MCF 10A (cell line): ENCODE data around the gene KRTCAP2. TPM values are rescaled to one million over a fixed set of nuclear protein-coding genes. Genes with fewer than 3 reads are reported as not detected.
"Not testable (repeated sequence)": the region's sequence is repeated elsewhere in the genome, so short reads cannot be mapped to it uniquely, and the experiment has no call there.

Experiments
- BruUV-seq: library from RNA; stranded (reverse); fragments of 400-500 nt; replicated peaks from 2 replicates; lab custom pipeline; 2021; lab: Mats Ljungman, UMichigan
- CTCF ChIA-PET: fragments of 300-600 bp; sonication (Branson Sonifier 250); formaldehyde crosslinking; extraction: SDS; loops from one replicate; lab custom pipeline; 2021; ENCODE audit warnings: antibody characterized with exemption, inconsistent platforms; lab: Yijun Ruan, JAX
- POLR2A ChIA-PET: fragments of 300-600, 350-650 bp; sonication (Branson Sonifier 250); formaldehyde crosslinking; extraction: SDS; loops from one replicate; lab custom pipeline; 2020; ENCODE audit warnings: antibody characterized with exemption, inconsistent platforms; lab: Yijun Ruan, JAX
- DNase-seq: peaks from one replicate; pipeline ENCODE4 v3.0.0-alpha.2; 2018; ENCODE audit not compliant: unreplicated experiment
- H3K27ac Mint-ChIP-seq: one replicate; pipeline ENCODE4 v1.8.0; 2022; ENCODE audit warnings: mild to moderate bottlenecking, low read depth, mixed read lengths; ENCODE audit not compliant: unreplicated experiment
- H3K27me3 Mint-ChIP-seq: one replicate; pipeline ENCODE4 v1.8.0; 2022; ENCODE audit warnings: mixed read lengths; ENCODE audit not compliant: insufficient read depth, unreplicated experiment
- H3K36me3 Mint-ChIP-seq: one replicate; pipeline ENCODE4 v1.8.0; 2022; ENCODE audit warnings: mild to moderate bottlenecking, moderate library complexity, mixed read lengths; ENCODE audit not compliant: insufficient read depth, unreplicated experiment
- H3K4me1 Mint-ChIP-seq: one replicate; pipeline ENCODE4 v1.8.0; 2022; ENCODE audit warnings: mixed read lengths; ENCODE audit not compliant: insufficient read depth, unreplicated experiment
- H3K4me3 Mint-ChIP-seq: one replicate; pipeline ENCODE4 v1.8.0; 2022; ENCODE audit warnings: mild to moderate bottlenecking, moderate library complexity, mixed read lengths; ENCODE audit not compliant: unreplicated experiment
- H3K9me3 Mint-ChIP-seq: one replicate; pipeline ENCODE4 v1.8.0; 2022; ENCODE audit warnings: mixed read lengths; ENCODE audit not compliant: unreplicated experiment
- intact Hi-C: fragments of 100-400 bp; cut with micrococcal nuclease; formaldehyde crosslinking; loops from 2 replicates; pipeline ENCODE4 v1.14.1; 2022
- total RNA-seq: library from RNA; stranded (reverse); gene quantifications from 2 replicates; pipeline ENCODE4 v1.2.3, GENCODE V29; 2022
- TF ChIP-seq, protein P1 (sequence below): fragments of 200-600 bp; IDR thresholded peaks from one replicate; pipeline ENCODE4 v1.8.0; 2022; ENCODE audit warnings: antibody characterized with exemption, mild to moderate bottlenecking; ENCODE audit not compliant: unreplicated experiment

Gene KRTCAP2
- total RNA-seq, 1 experiment from 2014 or later: 313 TPM

- peak overlapping the region; percentile 94 for H3K4me3 Mint-ChIP-seq
- no peaks in the 10 kb centered on the region for H3K27me3 Mint-ChIP-seq
- H3K27ac Mint-ChIP-seq: peak overlapping the region; percentile 27
- no TSS peak for BruUV-seq
- peaks cover 32% of the 10 kb centered on the region for H3K4me1 Mint-ChIP-seq
- ChIA-PET CTCF (interaction anchor here (0.5 to 7.6 kb wide), 9 partner anchors 10 to 209 kb away, joined by 3 to 111 read pairs (median 3); partner anchors contain the start of genes KRTCAP2, MTX1 and THBS3), POLR2A (interaction anchor here (0.9 to 6.7 kb wide), 6 partner anchors 10 to 66 kb away, joined by 3 to 215 read pairs (median 18); partner anchors contain the start of genes KRTCAP2, MTX1, SCAMP3 and THBS3)
- TF ChIP-seq, protein P1, sequence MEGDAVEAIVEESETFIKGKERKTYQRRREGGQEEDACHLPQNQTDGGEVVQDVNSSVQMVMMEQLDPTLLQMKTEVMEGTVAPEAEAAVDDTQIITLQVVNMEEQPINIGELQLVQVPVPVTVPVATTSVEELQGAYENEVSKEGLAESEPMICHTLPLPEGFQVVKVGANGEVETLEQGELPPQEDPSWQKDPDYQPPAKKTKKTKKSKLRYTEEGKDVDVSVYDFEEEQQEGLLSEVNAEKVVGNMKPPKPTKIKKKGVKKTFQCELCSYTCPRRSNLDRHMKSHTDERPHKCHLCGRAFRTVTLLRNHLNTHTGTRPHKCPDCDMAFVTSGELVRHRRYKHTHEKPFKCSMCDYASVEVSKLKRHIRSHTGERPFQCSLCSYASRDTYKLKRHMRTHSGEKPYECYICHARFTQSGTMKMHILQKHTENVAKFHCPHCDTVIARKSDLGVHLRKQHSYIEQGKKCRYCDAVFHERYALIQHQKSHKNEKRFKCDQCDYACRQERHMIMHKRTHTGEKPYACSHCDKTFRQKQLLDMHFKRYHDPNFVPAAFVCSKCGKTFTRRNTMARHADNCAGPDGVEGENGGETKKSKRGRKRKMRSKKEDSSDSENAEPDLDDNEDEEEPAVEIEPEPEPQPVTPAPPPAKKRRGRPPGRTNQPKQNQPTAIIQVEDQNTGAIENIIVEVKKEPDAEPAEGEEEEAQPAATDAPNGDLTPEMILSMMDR: no peak
- intact Hi-C loops: no loop called here
- H3K9me3 Mint-ChIP-seq: no peaks in the 10 kb centered on the region
- DNase-seq: no peak
- H3K36me3 Mint-ChIP-seq: peaks cover 58% of the 10 kb centered on the region
Measured at GRCh38 chr1:155196103-155196892, 23.2 kb upstream of the KRTCAP2 start.

DNA sequence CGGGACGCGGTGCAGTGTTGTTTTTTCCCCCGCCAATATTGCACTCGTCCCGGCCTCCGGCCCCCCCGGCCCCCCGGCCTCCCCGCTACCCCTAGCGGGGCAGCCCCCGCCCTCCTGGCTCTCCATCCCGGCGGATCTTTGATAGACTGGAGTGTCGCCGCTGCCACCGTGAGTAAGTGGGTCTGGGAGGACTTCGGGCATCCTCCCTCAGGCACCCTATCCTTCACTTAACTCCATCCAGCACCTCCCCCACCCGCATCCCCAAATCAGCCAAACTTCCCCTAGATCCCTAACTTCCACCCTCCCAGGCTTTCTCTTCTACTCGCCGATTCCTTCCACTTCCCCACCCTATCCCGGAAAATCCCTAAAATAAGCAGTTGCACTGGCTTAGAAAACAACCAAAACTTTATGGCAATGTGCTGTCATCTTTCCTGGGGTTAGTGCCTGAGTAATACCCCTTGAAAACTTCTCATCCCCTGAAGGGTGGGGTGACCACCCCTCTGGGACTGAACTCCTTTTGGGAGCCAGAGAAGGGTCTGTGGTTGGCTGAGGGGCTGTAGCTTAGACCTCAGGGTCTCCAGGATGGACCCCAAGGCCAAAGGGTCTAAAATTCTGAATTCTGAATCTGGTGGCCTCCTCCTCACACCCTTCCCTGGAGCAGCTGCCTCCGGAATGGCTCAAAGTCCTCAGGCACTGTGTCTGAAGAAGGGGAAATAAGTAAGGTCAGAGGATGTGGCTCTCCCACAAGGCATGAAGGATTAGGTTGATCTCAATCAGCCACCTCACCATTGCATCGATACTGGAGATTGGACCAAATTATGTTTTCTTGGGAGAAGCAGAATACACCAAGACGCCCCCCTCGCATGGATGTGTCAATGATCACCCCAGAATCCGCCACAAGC lies 22.3 kb upstream of the KRTCAP2 start:
- H3K27ac Mint-ChIP-seq: peak overlapping the region; percentile 100
- BruUV-seq: TSS peak; percentile 63
- peaks cover 55% of the 10 kb centered on the region for H3K36me3 Mint-ChIP-seq
- H3K27me3 Mint-ChIP-seq: no peaks in the 10 kb centered on the region
- TF ChIP-seq, protein P1: no peak
- DNase-seq: no peak
- peak overlapping the region; percentile 94 for H3K4me3 Mint-ChIP-seq
- intact Hi-C loops: no loop called here
- peaks cover 32% of the 10 kb centered on the region for H3K4me1 Mint-ChIP-seq
- ChIA-PET POLR2A (interaction anchor here (0.9 to 6.7 kb wide), 13 partner anchors 11 to 222 kb away, joined by 3 to 215 read pairs (median 22); partner anchors contain the start of genes CKS1B, EFNA1, ENTREP3 and KRTCAP2), CTCF (interaction anchor here (0.7 to 7.6 kb wide), 13 partner anchors 10 to 110 kb away, joined by 3 to 111 read pairs (median 5); partner anchors contain the start of genes KRTCAP2, MTX1, THBS3 and TRIM46)
- H3K9me3 Mint-ChIP-seq: no peaks in the 10 kb centered on the region

GRCh38 chr1:155193991-155194240 lies 20.8 kb upstream of the KRTCAP2 start:
- H3K9me3 Mint-ChIP-seq, DNase-seq, H3K27me3 Mint-ChIP-seq, BruUV-seq: not testable (repeated sequence)
- peak overlapping the region; percentile 94 for H3K4me3 Mint-ChIP-seq
- peaks cover 44% of the 10 kb centered on the region for H3K36me3 Mint-ChIP-seq
- peaks cover 32% of the 10 kb centered on the region for H3K4me1 Mint-ChIP-seq
- peak overlapping the region; percentile 100 for H3K27ac Mint-ChIP-seq
- CTCF ChIA-PET: interaction anchor here (0.5 to 7.6 kb wide), 28 partner anchors 9 to 454 kb away, joined by 3 to 111 read pairs (median 4); partner anchors contain the start of genes KRTCAP2, MSTO1, MTX1 and PMVK
- POLR2A ChIA-PET: interaction anchor here (0.7 to 6.7 kb wide), 35 partner anchors 12 to 927 kb away, joined by 3 to 215 read pairs (median 6); partner anchors contain the start of genes ASH1L, CKS1B, CLK2 and EFNA1
- intact Hi-C loops: loop anchor here (2.0 to 5.0 kb wide), 2 partner anchors 17 to 33 kb away; no protein-coding TSS in a partner anchor

DNA sequence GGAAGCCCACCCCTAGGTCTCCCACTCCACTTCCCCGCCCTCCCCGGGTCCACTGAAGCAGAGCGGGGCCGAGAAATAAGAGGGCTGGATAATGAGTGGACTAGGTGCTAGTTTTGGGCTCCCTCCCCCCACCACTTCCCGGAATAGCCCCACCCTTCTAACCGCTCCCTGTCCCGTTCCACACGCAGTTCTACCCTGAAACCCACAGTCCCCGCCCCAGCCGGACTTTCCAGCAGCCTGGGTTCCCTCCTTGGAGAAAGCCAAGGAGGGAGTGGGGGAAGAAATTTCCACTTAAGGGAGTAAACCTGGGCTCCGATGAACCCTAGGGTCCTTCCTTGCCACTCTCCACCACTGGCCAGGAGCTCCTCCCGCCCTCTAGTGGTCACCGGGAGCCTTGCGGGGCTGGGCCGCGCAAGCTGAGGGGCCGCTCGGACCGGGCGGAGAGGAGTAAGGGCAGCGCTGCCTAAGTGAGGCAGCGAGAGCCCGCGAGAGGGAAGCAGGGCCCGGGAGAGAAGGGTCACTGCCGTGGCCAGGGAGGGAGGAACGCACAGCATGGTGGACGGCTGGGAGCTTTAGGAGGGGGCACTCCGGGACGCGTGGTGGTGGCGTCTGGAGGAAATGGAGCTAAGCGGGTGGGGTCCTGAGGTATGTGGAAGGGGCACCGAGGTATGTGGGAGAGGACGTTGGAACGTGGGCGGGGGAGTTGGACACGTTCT lies 20.3 kb upstream of the KRTCAP2 start:
- intact Hi-C loops: loop anchor here (2.0 to 5.0 kb wide), 2 partner anchors 17 to 34 kb away; no protein-coding TSS in a partner anchor
- CTCF ChIA-PET: interaction anchor here (0.5 to 7.6 kb wide), 30 partner anchors 9 to 454 kb away, joined by 3 to 111 read pairs (median 4); partner anchors contain the start of genes KRTCAP2, MSTO1, MTX1 and PMVK
- H3K36me3 Mint-ChIP-seq: peaks cover 41% of the 10 kb centered on the region
- peak overlapping the region; percentile 94 for H3K4me3 Mint-ChIP-seq
- peak; percentile 100 for DNase-seq
- peak overlapping the region; percentile 100 for H3K27ac Mint-ChIP-seq
- H3K27me3 Mint-ChIP-seq: no peaks in the 10 kb centered on the region
- no TSS peak for BruUV-seq
- H3K9me3 Mint-ChIP-seq: no peaks in the 10 kb centered on the region
- TF ChIP-seq, protein P1: peak; percentile 99
- POLR2A ChIA-PET: interaction anchor here (0.6 to 6.7 kb wide), 38 partner anchors 13 to 1882 kb away, joined by 3 to 215 read pairs (median 5); partner anchors contain the start of genes ADAM15, CKS1B, CLK2 and EFNA1
- peaks cover 32% of the 10 kb centered on the region for H3K4me1 Mint-ChIP-seq
